VCaP (cell line): ENCODE data around the gene GRM7.

Experiments used
- H3K27ac ChIP-seq: fragments of 450-650 bp; 2 replicates; pipeline ENCODE4 v1.5.1; 2017
- TF ChIP-seq, protein P1 (sequence below): fragments of 450-650 bp; conservative IDR thresholded peaks from 2 replicates; pipeline ENCODE4 v1.5.1; 2017; ENCODE audit warnings: mild to moderate bottlenecking, moderate library complexity

GRM7 gene

DNA sequence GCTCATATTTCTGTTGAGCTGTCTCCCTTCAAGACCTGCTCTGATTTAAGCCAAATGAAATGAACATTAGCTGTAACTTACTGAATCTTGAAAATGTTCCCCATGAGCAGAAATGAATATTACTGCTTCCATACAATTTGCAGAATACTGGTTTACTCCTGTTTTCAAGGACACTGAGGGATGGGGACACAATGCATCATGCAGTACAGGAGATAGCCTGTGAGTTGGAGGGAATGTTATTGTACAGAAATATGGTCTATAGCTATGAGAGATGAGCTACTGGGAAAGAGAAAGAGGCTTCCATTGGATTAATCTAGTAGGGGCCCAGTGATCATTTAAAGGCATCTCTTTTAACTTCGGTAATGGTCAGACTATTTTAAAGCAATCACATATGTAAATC lies 798.2 kb downstream of the GRM7 start:
- TF ChIP-seq, protein P1, sequence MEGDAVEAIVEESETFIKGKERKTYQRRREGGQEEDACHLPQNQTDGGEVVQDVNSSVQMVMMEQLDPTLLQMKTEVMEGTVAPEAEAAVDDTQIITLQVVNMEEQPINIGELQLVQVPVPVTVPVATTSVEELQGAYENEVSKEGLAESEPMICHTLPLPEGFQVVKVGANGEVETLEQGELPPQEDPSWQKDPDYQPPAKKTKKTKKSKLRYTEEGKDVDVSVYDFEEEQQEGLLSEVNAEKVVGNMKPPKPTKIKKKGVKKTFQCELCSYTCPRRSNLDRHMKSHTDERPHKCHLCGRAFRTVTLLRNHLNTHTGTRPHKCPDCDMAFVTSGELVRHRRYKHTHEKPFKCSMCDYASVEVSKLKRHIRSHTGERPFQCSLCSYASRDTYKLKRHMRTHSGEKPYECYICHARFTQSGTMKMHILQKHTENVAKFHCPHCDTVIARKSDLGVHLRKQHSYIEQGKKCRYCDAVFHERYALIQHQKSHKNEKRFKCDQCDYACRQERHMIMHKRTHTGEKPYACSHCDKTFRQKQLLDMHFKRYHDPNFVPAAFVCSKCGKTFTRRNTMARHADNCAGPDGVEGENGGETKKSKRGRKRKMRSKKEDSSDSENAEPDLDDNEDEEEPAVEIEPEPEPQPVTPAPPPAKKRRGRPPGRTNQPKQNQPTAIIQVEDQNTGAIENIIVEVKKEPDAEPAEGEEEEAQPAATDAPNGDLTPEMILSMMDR, result no peak
- no peak overlapping the region for H3K27ac ChIP-seq

DNA sequence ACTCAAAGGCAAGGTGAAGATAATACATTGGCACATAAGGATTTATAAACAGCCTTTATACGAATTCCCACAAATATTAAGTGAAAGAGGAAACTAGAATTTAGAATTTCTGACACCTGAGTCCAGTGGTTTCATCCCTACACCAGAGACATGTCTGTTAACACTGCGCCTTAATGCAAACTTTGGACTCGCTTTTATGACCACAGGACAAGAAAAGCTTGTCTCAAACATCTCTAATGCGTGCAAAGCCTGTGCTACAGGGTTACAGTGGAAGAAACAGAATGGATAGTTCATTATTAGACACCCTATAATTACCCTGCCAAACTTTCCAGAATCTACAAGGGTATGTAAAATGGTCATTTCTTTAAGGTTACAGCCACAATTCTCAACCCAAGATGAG lies 802.9 kb downstream of the GRM7 start:
- TF ChIP-seq, protein P1, result no peak
- H3K27ac ChIP-seq, result no peak overlapping the region

DNA sequence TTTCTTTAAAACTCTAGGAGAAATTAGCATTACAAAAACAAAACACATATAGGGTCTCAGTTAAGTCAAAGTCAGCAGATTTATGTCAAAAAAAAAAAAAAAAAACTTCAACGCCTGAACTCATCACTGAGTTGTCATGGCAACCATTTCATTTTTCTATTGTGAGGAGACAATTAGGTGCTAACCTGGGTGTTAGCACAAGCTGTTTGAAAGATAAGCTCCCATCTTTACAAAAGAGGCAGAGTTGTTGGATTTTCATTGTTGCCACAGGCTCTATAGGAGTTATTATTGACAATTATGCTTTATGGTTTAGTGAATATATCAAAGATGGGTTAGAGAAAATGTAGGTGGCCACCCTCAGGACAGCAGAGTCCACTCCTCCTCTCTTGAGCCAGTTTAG lies 806.9 kb downstream of the GRM7 start:
- TF ChIP-seq, protein P1, result no peak
- no peak overlapping the region for H3K27ac ChIP-seq

DNA sequence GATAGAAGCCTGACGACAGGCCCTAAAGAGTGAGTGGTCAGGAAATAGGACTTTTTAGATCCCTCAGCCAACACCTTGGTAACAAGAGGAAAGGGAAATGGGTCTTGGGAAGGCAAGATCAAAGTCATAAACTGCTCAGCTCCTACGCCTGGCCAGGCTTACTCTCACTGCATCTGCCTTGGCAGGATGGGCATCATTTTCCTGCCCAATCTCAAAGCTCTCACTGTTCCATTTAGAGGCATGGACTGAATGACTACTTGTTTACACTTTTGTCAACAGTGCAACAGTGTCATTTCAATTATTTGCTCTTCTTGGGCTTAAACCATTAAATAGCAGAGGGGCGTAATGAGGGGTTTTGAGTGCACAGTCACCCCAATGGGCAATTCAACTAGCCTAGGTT lies 808.7 kb downstream of the GRM7 start:
- no peak overlapping the region for H3K27ac ChIP-seq
- TF ChIP-seq, protein P1, result no peak

DNA sequence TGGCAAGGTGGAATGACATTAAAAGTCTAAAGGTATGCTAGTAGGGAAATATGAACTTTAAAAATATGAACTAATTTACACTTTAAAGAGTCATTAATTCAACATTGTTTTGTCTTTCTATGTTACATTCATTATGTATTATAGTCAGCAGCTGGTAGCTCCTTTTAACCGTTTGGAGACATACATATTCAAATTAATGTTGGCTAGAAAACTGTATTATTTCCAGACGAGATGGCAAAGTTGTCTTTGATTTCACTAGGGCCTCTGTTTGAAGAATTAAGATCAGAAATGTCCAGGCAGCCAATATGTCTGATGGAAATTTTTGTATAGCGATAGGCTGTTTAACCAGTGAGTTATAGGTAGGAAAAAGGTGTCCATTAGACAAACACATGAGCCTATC lies 817.6 kb downstream of the GRM7 start:
- TF ChIP-seq, protein P1, result no peak
- H3K27ac ChIP-seq, result no peak overlapping the region

DNA sequence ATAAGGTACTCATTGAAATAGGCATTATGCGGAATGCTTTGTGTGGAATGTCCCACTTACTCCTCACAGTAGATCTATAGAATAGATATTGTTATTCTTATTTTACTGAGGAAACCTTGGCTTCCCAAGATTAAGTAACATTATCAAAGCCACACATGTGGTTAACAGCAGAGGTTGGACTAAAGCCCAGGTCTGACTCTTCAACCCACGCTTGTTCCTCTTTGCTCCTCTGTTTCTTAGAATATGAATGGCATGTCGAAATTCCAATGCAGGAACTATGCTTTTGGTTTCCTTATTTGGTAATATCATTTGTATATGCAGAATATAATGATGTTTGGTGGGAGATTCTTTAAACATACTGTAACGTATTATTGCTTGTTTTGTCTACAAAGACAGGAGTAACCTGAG lies 821.9 kb downstream of the GRM7 start:
- no peak overlapping the region for H3K27ac ChIP-seq

DNA sequence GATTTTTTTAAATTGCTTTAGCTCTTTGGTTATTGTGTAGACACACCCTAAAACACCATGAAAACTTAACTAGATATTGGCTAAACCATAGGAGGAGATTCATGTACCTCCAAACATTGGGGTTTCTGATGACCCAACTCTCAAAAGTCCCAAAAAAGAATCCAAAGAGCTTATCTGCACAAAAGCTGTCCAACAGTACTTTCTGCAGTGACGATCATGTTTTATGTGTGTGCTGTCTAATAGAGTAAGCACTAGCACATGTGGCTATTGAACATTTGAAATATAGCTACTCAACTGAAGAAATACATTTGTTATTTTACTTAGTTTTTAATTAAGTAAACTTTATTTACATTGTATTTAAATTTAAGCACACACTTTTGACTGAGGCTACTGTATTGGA lies 822.5 kb downstream of the GRM7 start:
- H3K27ac ChIP-seq, result no peak overlapping the region
- TF ChIP-seq, protein P1, result no peak

More for the DNA sequence above, 821.9 kb downstream of the GRM7 start:
- TF ChIP-seq, protein P1, result no peak
